GM15510 (cell line): ENCODE results near the gene SYT17.

Source experiments
- POLR2A ChIP-seq: IDR thresholded peaks from 3 replicates; pipeline ENCODE4 v1.6.1; 2011; ENCODE audit warnings: borderline replicate concordance; ENCODE audit not compliant: insufficient read length; ENCODE audit errors: extremely low read depth

SYT17 gene

DNA sequence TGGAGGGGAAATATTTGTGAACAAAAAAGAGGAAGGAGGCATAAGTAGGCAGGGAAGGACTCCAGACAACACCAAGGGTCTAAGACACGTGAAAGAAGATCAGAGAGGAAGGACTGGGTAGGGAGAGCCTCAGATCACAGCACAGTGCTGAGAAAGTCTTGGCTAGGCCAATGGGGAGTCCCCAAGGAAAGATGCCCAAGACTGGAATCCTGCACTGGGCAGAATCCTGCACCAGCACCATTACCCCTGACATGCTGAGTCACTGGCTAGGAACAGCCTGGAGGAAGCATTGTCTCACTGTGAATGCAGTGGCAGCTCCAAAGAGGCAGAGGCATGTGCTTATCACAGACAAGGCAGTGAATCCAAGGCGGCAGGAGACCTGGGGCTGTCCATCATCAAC lies 136.7 kb downstream of the SYT17 start:
- no peak for TF ChIP-seq POLR2A

DNA sequence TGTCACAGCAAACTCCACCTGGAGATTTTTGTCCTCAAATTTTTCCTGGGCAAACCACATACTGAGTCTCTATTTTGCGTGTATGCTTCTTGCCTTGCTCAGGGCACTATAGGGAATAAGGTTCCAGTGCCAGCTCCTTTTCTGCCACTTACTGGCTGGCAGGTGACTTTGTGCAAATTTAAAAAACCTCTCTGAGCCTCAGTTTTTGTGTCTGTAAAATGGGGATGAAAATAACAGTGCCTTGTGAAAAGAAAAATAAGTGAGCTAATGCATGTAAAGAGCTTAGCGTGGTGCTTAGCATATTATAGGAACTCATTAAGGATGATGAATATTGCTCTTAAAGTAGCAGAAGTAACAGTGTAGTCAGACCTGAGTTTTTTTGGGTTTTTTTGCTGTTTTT lies 137.4 kb downstream of the SYT17 start:
- no peak for TF ChIP-seq POLR2A

DNA sequence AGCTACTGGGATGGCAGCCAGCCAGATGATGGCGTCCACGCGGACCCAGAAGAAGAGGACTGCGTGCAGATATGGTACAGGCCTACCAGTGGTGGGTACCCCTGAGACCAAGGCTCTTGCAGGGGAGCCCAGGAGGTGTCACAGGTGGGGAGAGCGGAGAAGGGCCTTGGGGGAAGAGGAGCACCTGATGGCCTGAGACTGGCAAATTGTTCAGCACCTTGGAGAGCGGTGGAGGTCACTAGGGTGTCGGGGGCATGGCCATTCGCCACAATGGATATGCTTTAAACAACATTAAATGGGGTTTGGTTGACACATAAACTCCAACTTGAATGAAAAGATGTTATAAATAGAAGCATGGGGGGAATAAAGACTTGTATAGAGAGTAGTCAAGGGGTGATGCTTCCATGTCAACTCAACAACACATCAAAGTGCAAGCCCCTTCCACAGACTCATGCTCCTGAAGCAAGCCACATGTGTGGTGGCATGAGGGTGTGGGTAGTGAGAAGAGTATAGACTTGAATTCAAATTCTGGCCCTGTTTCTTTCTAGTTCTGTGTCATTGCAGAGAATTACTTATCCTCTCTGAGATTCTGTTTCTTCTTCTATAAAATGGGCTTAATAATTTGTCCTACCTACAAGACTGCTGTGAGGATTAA lies 139.7 kb downstream of the SYT17 start:
- TF ChIP-seq POLR2A: no peak

DNA sequence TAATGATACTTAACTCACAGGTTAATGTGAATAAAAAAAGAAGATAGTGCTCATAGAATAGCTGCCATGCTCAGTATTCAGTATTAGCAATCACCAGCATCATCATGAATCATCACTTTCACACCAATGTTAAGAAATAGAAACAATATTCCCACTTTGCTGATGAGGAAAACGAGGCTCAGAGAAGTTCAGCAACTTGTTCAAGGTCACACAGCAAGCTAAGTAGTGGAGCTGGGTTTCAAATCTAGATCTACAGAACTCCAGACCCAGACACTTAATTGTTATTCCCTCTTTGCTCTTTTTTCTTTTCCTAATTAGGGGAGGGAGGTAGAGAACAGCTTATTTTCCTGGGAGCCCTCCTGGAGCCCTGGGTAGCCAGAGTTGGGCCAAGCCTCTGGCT lies 140.4 kb downstream of the SYT17 start:
- no peak for TF ChIP-seq POLR2A

DNA sequence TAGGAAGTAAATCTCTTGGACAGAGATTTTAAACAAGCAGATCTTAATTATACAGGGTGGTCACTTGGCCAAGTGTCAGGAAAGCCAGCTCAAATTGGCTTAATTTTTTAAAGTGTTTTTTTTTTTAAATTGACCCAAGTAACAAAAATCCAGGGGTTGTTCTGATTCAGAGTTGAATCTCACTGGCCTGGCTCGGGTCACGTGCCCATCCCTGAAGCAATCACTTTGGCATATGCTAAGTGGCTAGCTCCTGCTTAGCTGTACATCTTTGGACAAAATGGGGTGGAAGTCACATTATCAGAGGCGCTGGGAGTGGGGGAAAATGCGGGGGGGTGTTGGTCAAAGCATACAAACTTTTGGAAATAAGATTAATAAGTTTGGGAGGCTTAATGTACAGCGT lies 141.1 kb downstream of the SYT17 start:
- TF ChIP-seq POLR2A: no peak

DNA sequence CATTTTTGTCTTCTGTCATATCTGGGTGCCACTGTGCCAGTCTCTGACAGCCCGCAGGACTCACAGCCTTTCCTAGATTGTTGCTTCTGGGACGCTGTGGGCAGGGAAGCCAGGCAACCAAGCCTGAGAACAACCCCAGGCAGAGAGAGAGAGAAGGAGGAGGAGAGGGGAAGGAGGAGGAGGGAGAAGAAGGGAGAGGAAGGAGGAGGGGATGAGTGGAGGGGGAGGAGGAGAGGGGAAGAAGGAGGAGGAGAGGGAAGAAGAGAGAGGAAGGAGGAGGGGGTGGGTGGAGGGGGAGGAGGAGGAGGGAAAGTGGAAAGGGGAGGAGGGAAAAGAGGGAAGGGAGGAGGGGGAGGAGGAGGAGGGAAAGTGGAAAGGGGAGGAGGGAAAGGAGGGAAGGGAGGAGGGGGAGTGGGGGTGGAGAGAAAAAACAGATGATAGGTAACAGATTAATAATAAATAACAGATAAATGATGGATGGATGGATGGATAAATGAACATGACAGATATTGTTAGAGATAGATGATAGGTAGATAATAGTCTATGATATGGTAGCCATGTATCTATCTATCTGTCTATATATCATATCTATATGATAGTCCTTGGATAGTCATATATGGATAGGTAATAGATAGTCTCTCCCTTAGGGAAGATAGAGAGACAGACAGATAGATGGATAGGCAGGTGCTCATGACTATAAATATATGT lies 146.8 kb downstream of the SYT17 start:
- TF ChIP-seq POLR2A: no peak

DNA sequence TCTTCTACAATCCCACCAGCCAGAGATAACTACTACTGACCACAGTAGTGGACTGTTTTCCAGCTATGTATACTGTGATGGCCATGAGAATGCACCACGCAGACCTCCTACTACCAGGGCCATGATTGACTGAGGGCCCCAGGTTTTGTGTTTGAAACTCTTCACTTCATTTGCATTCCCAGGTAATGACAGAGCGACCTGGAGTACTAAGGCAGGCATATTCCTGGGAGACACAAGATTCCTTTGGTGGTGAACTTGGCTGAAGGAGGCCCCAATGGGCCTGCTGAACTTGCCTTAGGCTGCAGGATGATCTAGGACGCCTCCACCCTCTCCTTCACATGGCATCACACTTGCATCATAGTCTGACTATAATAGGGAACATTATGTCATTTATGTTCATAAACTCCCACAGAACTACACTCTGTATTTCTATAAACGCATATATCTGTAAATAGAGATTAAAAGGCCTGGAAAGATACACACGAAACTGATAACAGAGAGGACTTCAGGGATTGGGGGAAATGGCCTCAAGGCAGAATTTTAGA lies 147.9 kb downstream of the SYT17 start:
- no peak for TF ChIP-seq POLR2A

DNA sequence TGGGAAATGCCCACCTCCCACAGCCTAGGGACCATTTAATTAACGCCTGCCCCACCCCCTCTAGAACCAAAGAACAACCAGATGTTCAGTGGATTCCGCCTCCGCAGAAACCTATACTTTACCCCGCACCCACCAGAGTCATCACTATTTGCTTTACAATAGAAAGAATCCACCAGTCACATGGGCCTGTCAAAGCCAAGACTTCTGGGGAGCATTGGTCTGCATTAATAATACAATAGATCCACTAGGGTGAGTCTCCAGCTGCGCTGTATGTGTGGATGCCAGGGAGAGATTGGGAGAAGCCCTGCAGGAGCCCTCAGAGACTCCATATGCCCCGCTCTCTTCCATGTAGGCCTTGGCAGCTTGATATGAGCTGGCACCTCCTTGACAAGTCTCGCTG lies 148.8 kb downstream of the SYT17 start:
- TF ChIP-seq POLR2A: no peak
